ENCODE data around the gene MYCN.
"Not testable (repeated sequence)": the region's sequence is repeated elsewhere in the genome, so short reads cannot be mapped to it uniquely, and the experiment has no call there.

The MYCN gene

DNA sequence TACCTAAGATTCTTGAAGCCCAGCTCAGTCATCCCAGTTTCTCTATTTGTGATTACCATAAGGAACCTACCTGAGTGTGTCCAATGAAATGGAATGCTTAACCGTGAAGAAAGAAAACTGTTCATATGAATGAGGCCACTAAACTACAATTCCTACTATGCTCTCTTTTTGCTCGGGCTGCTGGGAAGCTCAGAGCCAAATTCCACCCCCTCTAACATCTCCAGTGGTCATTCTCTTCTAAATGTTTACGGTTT lies 8.3 kb downstream of the MYCN start:
- DNase-seq (ENCODE audit: insufficient read length, low spot score) (no peak), FAIRE-seq (no peak)
- TF ChIP-seq, protein P1, sequence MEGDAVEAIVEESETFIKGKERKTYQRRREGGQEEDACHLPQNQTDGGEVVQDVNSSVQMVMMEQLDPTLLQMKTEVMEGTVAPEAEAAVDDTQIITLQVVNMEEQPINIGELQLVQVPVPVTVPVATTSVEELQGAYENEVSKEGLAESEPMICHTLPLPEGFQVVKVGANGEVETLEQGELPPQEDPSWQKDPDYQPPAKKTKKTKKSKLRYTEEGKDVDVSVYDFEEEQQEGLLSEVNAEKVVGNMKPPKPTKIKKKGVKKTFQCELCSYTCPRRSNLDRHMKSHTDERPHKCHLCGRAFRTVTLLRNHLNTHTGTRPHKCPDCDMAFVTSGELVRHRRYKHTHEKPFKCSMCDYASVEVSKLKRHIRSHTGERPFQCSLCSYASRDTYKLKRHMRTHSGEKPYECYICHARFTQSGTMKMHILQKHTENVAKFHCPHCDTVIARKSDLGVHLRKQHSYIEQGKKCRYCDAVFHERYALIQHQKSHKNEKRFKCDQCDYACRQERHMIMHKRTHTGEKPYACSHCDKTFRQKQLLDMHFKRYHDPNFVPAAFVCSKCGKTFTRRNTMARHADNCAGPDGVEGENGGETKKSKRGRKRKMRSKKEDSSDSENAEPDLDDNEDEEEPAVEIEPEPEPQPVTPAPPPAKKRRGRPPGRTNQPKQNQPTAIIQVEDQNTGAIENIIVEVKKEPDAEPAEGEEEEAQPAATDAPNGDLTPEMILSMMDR (IDR thresholded peaks at IDR 0.05; ENCODE audit: insufficient read depth, missing control alignments), result no peak

DNA sequence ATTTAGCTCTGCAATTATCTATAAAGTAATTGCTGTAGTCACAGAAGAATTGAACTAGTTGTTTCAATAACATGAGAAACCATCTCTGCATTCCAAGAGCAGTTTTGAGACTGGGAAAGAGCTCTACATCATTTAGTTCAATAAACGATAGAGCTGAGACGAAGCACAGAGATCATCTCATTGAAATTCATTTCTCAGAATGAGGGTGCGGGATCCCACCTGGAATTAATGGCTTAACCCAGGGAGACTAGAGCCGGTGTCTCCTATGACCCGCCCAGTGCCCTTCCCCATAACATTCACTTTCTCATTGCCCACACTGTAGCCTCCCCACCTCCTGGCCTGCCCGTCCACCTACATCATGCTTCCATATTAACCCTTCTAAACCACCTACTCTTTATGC lies 8.8 kb downstream of the MYCN start:
- FAIRE-seq, result no peak
- TF ChIP-seq, protein P1 (IDR thresholded peaks at IDR 0.05; ENCODE audit: insufficient read depth, missing control alignments), result no peak
- no peak for DNase-seq (ENCODE audit: insufficient read length, low spot score)

DNA sequence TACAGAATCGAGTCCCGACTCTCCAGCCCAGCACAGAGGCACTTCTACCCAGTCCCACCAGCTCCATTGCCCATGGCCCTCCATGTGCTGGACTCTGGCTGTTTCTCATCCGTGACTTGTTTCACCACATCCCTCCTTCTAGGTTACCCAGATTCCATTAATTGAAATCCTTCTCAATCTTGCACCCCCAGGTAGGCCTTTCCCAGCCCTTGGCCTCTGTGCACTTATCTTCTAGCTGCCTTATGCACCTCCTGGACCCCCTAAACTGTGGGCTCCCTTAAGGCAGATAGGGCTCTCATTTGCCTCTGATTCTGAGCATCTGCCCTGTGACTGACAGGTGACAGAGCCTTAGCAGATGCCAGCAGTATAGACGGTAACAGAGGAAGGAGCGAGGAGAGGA lies 9.2 kb downstream of the MYCN start:
- no peak for DNase-seq (ENCODE audit: insufficient read length, low spot score)
- FAIRE-seq, result no peak
- TF ChIP-seq, protein P1 (IDR thresholded peaks at IDR 0.05; ENCODE audit: insufficient read depth, missing control alignments), result no peak

DNA sequence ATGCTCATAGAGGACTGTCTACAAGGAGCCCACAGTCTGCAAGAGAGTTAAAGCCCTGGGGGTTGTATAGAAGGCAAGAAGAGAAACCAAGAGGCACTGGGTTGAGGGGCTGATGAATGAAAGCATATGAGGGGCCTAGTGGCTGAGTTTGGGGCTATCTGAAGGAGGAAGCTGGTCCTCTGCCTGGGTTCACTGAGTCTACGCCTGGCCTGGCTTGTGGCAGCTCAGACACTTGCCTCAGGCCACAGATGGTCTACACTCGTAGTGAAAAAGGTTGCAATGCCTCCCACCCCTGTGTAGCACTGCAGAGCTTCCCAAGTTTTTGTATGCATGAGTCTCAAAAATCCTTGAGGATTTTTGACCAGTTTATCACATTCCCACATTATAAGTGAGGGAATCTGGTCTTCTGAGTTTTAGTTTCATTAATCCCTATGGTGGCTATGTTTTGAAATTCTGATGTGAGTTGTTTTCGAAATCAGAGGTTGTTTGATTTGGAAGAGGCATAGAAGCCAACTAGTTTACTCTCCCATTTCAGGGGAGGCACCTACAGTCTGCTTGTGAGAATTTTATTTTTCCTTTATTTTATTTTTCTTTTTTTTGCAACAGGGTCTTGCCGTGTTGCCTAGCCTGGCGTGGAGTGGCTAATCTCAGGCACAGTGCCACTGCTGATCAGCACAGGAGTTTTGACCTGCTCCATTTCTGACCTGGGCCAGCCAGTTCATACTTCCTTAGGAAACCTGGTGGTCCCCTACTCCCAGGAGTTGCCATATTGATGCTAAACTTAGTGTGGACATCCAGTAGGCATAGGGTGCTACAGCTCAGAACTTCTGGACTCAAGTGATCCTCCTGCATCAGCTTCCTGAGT lies 10.0 kb downstream of the MYCN start:
- TF ChIP-seq, protein P1 (IDR thresholded peaks at IDR 0.05; ENCODE audit: insufficient read depth, missing control alignments), result no peak
- no peak for FAIRE-seq

DNA sequence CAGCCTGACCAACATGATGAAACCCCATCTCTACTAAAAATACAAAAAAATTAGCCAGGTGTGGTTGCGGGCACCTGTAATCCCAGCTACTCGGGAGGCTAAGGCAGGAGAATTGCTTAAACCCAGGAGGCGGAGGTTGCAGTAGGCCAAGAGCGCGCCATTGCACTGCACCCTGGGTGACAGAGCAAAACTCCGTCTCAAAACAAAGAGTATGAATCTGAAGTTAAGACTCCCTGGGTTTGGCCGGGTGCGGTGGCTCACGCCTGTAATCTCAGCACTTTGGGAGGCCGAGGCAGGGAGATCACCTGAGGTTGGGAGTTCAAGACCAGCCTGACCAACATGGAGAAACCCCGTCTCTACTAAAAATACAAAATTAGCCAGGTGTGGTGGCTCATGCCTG lies 11.6 kb downstream of the MYCN start:
- FAIRE-seq; DNase-seq (ENCODE audit: insufficient read length, low spot score): not testable (repeated sequence)

More for the DNA sequence above, 10.0 kb downstream of the MYCN start:
- no peak for DNase-seq (ENCODE audit: insufficient read length, low spot score)

DNA sequence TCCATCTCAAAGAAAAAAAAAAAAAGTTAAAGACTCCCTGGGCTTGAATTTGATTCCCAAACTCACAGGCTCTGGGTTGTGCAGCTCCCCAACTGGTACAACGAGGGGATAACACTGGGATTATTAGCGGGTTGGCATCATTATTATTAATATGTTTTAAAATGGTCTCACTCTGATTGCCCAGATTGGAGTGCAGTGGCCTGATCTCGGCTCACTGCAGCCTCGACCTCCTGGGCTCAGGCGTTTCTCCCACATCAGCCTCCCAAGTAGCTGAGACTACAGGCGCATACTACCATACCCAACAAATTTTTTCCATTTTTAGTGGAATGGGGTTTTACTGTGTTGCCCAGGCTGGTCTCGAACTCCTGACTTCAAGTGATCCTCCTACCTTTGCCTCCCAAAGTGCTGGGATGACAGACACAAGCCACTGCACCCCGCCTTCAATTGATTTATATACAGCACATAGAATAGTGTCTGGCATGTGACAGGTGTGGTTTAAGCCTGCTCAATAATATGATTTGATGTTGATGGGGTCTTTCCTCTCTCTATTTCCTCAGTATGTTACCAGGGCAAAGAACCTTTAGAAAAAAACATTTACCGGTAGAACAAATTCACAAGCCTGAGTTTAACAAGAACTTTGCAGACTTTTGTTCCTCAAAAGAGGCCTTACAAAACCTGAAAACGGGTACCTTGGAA lies 12.2 kb downstream of the MYCN start:
- no peak for DNase-seq (ENCODE audit: insufficient read length, low spot score)
- TF ChIP-seq, protein P1 (IDR thresholded peaks at IDR 0.05; ENCODE audit: insufficient read depth, missing control alignments), result no peak
- no peak for FAIRE-seq

DNA sequence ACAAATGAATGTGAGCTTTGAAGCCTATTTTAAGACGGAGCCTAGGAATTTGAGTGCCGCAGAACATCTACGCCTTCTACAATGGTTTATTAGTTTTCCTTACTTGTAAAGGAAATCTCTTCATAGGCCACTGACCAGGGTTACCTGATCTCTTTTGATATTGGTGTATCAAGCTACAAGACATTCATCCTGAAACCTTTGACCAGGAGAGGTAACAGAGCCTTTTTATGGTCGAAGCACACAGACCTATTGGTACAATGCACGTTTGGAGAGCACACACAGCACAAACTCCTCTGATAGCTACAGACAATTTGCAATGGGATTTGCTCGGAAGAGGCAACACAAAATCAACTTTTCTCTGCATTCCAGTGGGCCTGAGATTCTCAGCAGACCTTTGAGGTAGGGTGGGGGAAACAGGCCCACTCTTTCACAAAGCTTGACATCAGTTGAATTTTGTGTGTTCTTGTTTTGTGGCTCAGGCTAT lies 12.8 kb downstream of the MYCN start:
- TF ChIP-seq, protein P1 (IDR thresholded peaks at IDR 0.05; ENCODE audit: insufficient read depth, missing control alignments), result no peak
- FAIRE-seq (no peak), DNase-seq (ENCODE audit: insufficient read length, low spot score) (no peak)
